ENCODE measurements around the gene GSTT4. TPM values are rescaled to one million over a fixed set of nuclear protein-coding genes. Genes with fewer than 3 reads are reported as not detected.
A peak's percentile ranks its signal among the peaks of the same experiment; 100 is the strongest.
"Not testable (repeated sequence)": the region's sequence is repeated elsewhere in the genome, so short reads cannot be mapped to it uniquely, and the experiment has no call there.

Gene GSTT4
- total and polyA plus RNA-seq, 4 experiments from 2014 or later, result not detected

DNA sequence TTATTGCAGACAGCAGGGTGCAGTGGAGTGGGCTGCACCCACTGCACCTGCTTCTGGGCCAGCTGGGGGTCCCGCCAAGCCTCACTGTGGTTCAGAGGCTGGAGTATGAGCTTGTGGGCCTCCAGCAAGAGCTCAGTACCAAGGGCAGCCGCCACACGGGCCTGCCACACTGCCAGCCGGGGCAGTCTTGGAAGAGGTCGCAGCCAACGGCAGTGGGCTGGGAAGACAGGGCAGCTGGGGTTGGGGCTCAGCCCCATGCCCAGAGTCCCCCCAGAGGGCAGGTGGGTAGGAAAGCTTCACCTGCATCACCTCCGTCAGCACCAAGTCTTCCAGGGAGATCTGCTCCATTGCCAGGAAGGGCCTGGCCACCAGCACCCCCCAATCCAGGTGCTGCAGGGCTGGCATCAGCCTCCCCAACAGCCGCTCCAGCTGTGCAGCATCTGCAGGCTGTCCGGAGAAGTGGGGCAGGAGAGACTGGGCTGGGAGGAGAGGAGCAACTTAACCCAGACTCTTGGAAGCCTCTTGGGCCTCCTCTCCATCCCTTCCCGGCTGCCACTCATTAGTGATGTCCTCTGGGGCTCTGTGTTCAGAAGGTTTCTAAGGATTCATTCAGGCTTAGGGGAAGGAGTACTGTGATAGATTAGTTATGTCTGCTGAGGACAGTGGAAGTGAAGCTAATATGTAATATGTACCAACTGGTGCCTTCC, 1.1 kb upstream of the GSTT4 start:
- Histone ChIP-seq H3K4me3 (ENCODE audit: low read length in 2 of 2) (no peak overlapping the region), H3K4me1 (ENCODE audit: insufficient read depth, low read length) (peaks cover 5% of the 10 kb centered on the region), H3K27ac (ENCODE audit: low read depth, low read length) (no peak overlapping the region), H3K27me3 (ENCODE audit: insufficient read depth, low read length) (no peaks in the 10 kb centered on the region), H3K9me3 (ENCODE audit: control insufficient read depth in 1 of 2, low read length in 2 of 2) (no peaks in the 10 kb centered on the region), H3K36me3 (ENCODE audit: insufficient read depth, low read length) (no peaks in the 10 kb centered on the region)
- Mint-ChIP-seq H3K27me3 (peaks cover 5 to 13% of the 10 kb centered on the region in 2 donors), H3K4me1 (peaks cover 8 to 17% (median 10%) of the 10 kb centered on the region in 4 donors), H3K4me3 (no peak overlapping the region), H3K9me3 (peaks cover 0 to 5% (median 0%) of the 10 kb centered on the region in 8 donors), H3K36me3 (peaks cover 0 to 5% of the 10 kb centered on the region in 2 donors), H3K27ac (no peak overlapping the region)
- ChIA-PET POLR2A (ENCODE audit: partially characterized antibody) (interaction anchor here (1.2 kb wide), 1 partner anchor 10 kb away, joined by 3 read pairs; no protein-coding TSS in a partner anchor), CTCF (ENCODE audit: partially characterized antibody) (no interaction called here)
- intact Hi-C loops (cut with micrococcal nuclease), result no loop called here
- DNase-seq, result no peak

DNA sequence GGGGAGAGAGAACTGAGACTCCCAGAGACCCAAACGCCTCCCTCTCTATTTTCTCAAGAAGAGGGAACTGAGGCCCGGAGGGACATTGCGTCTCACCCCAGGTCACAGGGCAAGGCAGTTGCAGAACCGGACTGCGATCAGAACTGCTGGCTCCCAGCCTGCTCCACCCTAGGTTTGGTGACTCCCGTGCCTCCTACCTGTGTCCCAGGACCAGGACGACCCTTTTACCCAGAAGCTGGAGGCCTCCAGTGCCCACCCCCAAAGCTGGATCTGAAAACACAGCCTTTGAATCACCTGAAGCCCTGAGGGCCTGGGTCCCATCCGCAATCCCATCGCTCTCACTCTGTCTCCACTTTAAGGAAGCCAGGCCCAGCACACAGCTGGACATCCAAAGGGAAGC, 1.4 kb downstream of the GSTT4 start:
- Histone ChIP-seq H3K4me3 (ENCODE audit: low read length in 2 of 2) (no peak overlapping the region), H3K27ac (ENCODE audit: low read depth, low read length) (no peak overlapping the region), H3K27me3 (ENCODE audit: insufficient read depth, low read length) (no peaks in the 10 kb centered on the region), H3K9me3 (ENCODE audit: control insufficient read depth in 1 of 2, low read length in 2 of 2) (no peaks in the 10 kb centered on the region), H3K4me1 (ENCODE audit: insufficient read depth, low read length) (no peaks in the 10 kb centered on the region), H3K36me3 (ENCODE audit: insufficient read depth, low read length) (no peaks in the 10 kb centered on the region)
- Mint-ChIP-seq H3K27me3 (peaks cover 5 to 8% of the 10 kb centered on the region in 2 donors), H3K9me3 (no peaks in the 10 kb centered on the region), H3K4me1 (no peaks in the 10 kb centered on the region), H3K4me3 (no peak overlapping the region), H3K36me3 (no peaks in the 10 kb centered on the region), H3K27ac (peak overlapping the region in 1 of 7 donors; percentile 9)
- intact Hi-C loops (cut with micrococcal nuclease), result no loop called here
- DNase-seq, result no peak
- POLR2A ChIA-PET (ENCODE audit: partially characterized antibody), result no interaction called here
- CTCF ChIA-PET (ENCODE audit: partially characterized antibody), result no interaction called here

DNA sequence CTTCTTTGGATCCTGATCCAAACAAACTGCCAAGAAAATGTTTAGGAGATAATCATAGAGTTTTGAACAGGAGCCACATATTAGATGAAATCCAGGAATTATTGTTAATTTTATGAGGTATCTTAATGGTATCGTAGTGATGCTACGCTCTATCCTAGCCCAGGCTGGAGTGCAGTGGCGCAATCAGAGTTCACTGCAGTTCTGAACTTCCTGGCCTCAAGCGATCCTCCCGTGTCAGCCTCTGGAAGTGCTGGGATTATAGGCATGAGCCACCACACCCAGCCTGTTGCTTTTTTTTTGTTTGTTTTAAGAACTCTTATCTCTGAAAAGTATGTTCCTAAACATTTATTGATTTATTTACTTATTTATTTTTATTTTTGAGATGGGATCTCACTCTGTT, 2.4 kb downstream of the GSTT4 start:
- CTCF ChIA-PET (ENCODE audit: partially characterized antibody), result no interaction called here
- POLR2A ChIA-PET (ENCODE audit: partially characterized antibody), result no interaction called here
- Mint-ChIP-seq H3K27me3 (peaks cover 5 to 8% of the 10 kb centered on the region in 2 donors), H3K27ac (no peak overlapping the region), H3K4me1 (no peaks in the 10 kb centered on the region), H3K9me3 (no peaks in the 10 kb centered on the region), H3K4me3 (no peak overlapping the region), H3K36me3 (no peaks in the 10 kb centered on the region)
- Histone ChIP-seq H3K9me3 (ENCODE audit: control insufficient read depth in 1 of 2, low read length in 2 of 2) (no peaks in the 10 kb centered on the region), H3K4me3 (ENCODE audit: low read length in 2 of 2) (no peak overlapping the region), H3K4me1 (ENCODE audit: insufficient read depth, low read length) (no peaks in the 10 kb centered on the region), H3K36me3 (ENCODE audit: insufficient read depth, low read length) (no peaks in the 10 kb centered on the region), H3K27ac (ENCODE audit: low read depth, low read length) (no peak overlapping the region), H3K27me3 (ENCODE audit: insufficient read depth, low read length) (no peaks in the 10 kb centered on the region)
- intact Hi-C loops (cut with micrococcal nuclease), result no loop called here
- no peak for DNase-seq

GRCh38 chr22:24002272-24002671, 3.0 kb downstream of the GSTT4 start:
- no peaks in the 10 kb centered on the region for H3K27me3 ChIP-seq (ENCODE audit: insufficient read depth, low read length)
- H3K9me3 Mint-ChIP-seq, result no peaks in the 10 kb centered on the region
- CTCF ChIA-PET (ENCODE audit: partially characterized antibody), result no interaction called here
- H3K4me3 ChIP-seq (ENCODE audit: low read length in 2 of 2), result no peak overlapping the region
- DNase-seq, result no peak
- no peaks in the 10 kb centered on the region for H3K9me3 ChIP-seq (ENCODE audit: control insufficient read depth in 1 of 2, low read length in 2 of 2)
- POLR2A ChIA-PET (ENCODE audit: partially characterized antibody), result no interaction called here
- no peaks in the 10 kb centered on the region for H3K36me3 ChIP-seq (ENCODE audit: insufficient read depth, low read length)
- H3K4me1 Mint-ChIP-seq, result peaks cover 0 to 3% (median 0%) of the 10 kb centered on the region in 4 donors
- intact Hi-C loops (cut with micrococcal nuclease), result no loop called here
- H3K27ac ChIP-seq (ENCODE audit: low read depth, low read length), result no peak overlapping the region
- no peaks in the 10 kb centered on the region for H3K36me3 Mint-ChIP-seq
- peaks cover 5 to 8% of the 10 kb centered on the region in 2 donors for H3K27me3 Mint-ChIP-seq
- H3K27ac Mint-ChIP-seq, result no peak overlapping the region
- no peaks in the 10 kb centered on the region for H3K4me1 ChIP-seq (ENCODE audit: insufficient read depth, low read length)
- H3K4me3 Mint-ChIP-seq, result no peak overlapping the region

GRCh38 chr22:24001314-24001713, 3.9 kb downstream of the GSTT4 start:
- no peak overlapping the region for H3K27ac Mint-ChIP-seq
- Histone ChIP-seq H3K36me3 (ENCODE audit: insufficient read depth, low read length) (no peaks in the 10 kb centered on the region), H3K4me1 (ENCODE audit: insufficient read depth, low read length) (no peaks in the 10 kb centered on the region), H3K27ac (ENCODE audit: low read depth, low read length) (no peak overlapping the region), H3K27me3 (ENCODE audit: insufficient read depth, low read length) (no peaks in the 10 kb centered on the region), H3K9me3 (ENCODE audit: control insufficient read depth in 1 of 2, low read length in 2 of 2) (no peaks in the 10 kb centered on the region), H3K4me3 (ENCODE audit: low read length in 2 of 2) (no peak overlapping the region)
- H3K27me3 Mint-ChIP-seq, result peaks cover 5 to 8% of the 10 kb centered on the region in 2 donors
- no peak for DNase-seq
- CTCF ChIA-PET (ENCODE audit: partially characterized antibody), result no interaction called here
- no peaks in the 10 kb centered on the region for H3K36me3 Mint-ChIP-seq
- H3K4me1 Mint-ChIP-seq, result peaks cover 0 to 3% (median 0%) of the 10 kb centered on the region in 4 donors
- intact Hi-C loops (cut with micrococcal nuclease), result no loop called here
- no peak overlapping the region for H3K4me3 Mint-ChIP-seq
- POLR2A ChIA-PET (ENCODE audit: partially characterized antibody), result no interaction called here
- H3K9me3 Mint-ChIP-seq, result no peaks in the 10 kb centered on the region

GRCh38 chr22:23999779-24000178, 5.5 kb downstream of the GSTT4 start:
- H3K4me1 Mint-ChIP-seq; intact Hi-C loops (cut with micrococcal nuclease): not testable (repeated sequence)

GRCh38 chr22:23997092-23997491, 8.2 kb downstream of the GSTT4 start:
- CTCF ChIA-PET (ENCODE audit: partially characterized antibody), result no interaction called here
- no peaks in the 10 kb centered on the region for H3K9me3 Mint-ChIP-seq

More at GRCh38 chr22:23999779-24000178, 5.5 kb downstream of the GSTT4 start:
- H3K9me3 ChIP-seq (ENCODE audit: control insufficient read depth in 1 of 2, low read length in 2 of 2); H3K27me3 ChIP-seq (ENCODE audit: insufficient read depth, low read length); H3K27me3 Mint-ChIP-seq; H3K4me3 ChIP-seq (ENCODE audit: low read length in 2 of 2); H3K9me3 Mint-ChIP-seq; CTCF ChIA-PET (ENCODE audit: partially characterized antibody); H3K4me3 Mint-ChIP-seq; H3K4me1 ChIP-seq (ENCODE audit: insufficient read depth, low read length); DNase-seq; H3K27ac ChIP-seq (ENCODE audit: low read depth, low read length); H3K36me3 ChIP-seq (ENCODE audit: insufficient read depth, low read length); POLR2A ChIA-PET (ENCODE audit: partially characterized antibody); H3K36me3 Mint-ChIP-seq: not testable (repeated sequence)
- peak overlapping the region in 1 of 7 donors; percentile 3 for H3K27ac Mint-ChIP-seq

More at GRCh38 chr22:23997092-23997491, 8.2 kb downstream of the GSTT4 start:
- Mint-ChIP-seq H3K36me3 (no peaks in the 10 kb centered on the region), H3K27me3 (peaks cover 0 to 1% of the 10 kb centered on the region in 2 donors), H3K4me1 (peaks cover 0 to 3% (median 0%) of the 10 kb centered on the region in 4 donors), H3K4me3 (no peak overlapping the region), H3K27ac (peak overlapping the region in 1 of 7 donors; percentile 11)
- no peaks in the 10 kb centered on the region for H3K9me3 ChIP-seq (ENCODE audit: control insufficient read depth in 1 of 2, low read length in 2 of 2)
- H3K27ac ChIP-seq (ENCODE audit: low read depth, low read length), result no peak overlapping the region
- no peaks in the 10 kb centered on the region for H3K36me3 ChIP-seq (ENCODE audit: insufficient read depth, low read length)
- H3K4me3 ChIP-seq (ENCODE audit: low read length in 2 of 2), result no peak overlapping the region
- intact Hi-C loops (cut with micrococcal nuclease), result no loop called here
- no peak for DNase-seq
- no peaks in the 10 kb centered on the region for H3K27me3 ChIP-seq (ENCODE audit: insufficient read depth, low read length)
- H3K4me1 ChIP-seq (ENCODE audit: insufficient read depth, low read length), result no peaks in the 10 kb centered on the region
- POLR2A ChIA-PET (ENCODE audit: partially characterized antibody), result no interaction called here

Data from CD4-positive, alpha-beta memory T cell (primary cell).